HepG2 (cell line): ENCODE data around the gene KDM5B. TPM values are rescaled to one million over a fixed set of nuclear protein-coding genes. Genes with fewer than 3 reads are reported as not detected.
A peak's percentile ranks its signal among the peaks of the same experiment; 100 is the strongest.

Experiments
- CEBPZ ChIP-seq: IDR thresholded peaks from 2 replicates; pipeline ENCODE4 v1.6.1; 2012; ENCODE audit warnings: low read length, improper control_type of control experiment
- CENPT ChIP-seq: sonication (generic); formaldehyde crosslinking; IDR thresholded peaks from 2 replicates; pipeline ENCODE4 v1.8.0; 2022; ENCODE audit warnings: low read depth, mild to moderate bottlenecking, moderate library complexity, missing genetic modification reagents
- HHEX ChIP-seq: IDR thresholded peaks from 2 replicates; pipeline ENCODE4 v1.6.1; 2016; ENCODE audit warnings: control low read depth
- HNF1B ChIP-seq: sonication (generic); formaldehyde crosslinking; IDR thresholded peaks from 2 replicates; pipeline ENCODE4 v1.5.1; 2020; ENCODE audit warnings: mild to moderate bottlenecking, moderate library complexity, missing genetic modification reagents
- KMT2B ChIP-seq: IDR thresholded peaks from 2 replicates; pipeline ENCODE4 v1.6.1; 2016; ENCODE audit warnings: missing genetic modification reagents, missing compliant biosample characterization
- NFE2 ChIP-seq: sonication (generic); formaldehyde crosslinking; IDR thresholded peaks from 2 replicates; pipeline ENCODE4 v1.4.0; 2020; ENCODE audit warnings: missing genetic modification reagents
- NFIC ChIP-seq: IDR thresholded peaks from 2 replicates; pipeline ENCODE4 v1.6.1; 2012; ENCODE audit warnings: mild to moderate bottlenecking, low read length, inconsistent platforms
- TBX2 ChIP-seq: sonication (generic); formaldehyde crosslinking; IDR thresholded peaks from 2 replicates; pipeline ENCODE4 v1.5.0; 2020; ENCODE audit warnings: missing genetic modification reagents, mild to moderate bottlenecking, borderline replicate concordance
- TCF7L2 ChIP-seq: IDR thresholded peaks from 2 replicates; pipeline ENCODE4 v1.6.1; 2011; ENCODE audit warnings: mild to moderate bottlenecking, low read depth, low read length, moderate library complexity
- ZBTB37 ChIP-seq: sonication (generic); formaldehyde crosslinking; IDR thresholded peaks from 2 replicates; pipeline ENCODE4 v1.4.0; 2020; ENCODE audit warnings: mild to moderate bottlenecking, missing genetic modification reagents
- ZBTB4 ChIP-seq: sonication (generic); formaldehyde crosslinking; IDR thresholded peaks from 2 replicates; pipeline ENCODE4 v1.4.0; 2020; ENCODE audit warnings: missing genetic modification reagents, mild to moderate bottlenecking, borderline replicate concordance
- ZFP1 ChIP-seq: IDR thresholded peaks from 2 replicates; pipeline ENCODE4 v1.6.1; 2016
- ZNF350 ChIP-seq: sonication (generic); formaldehyde crosslinking; IDR thresholded peaks from 2 replicates; pipeline ENCODE4 v1.4.0; 2020; ENCODE audit warnings: mild to moderate bottlenecking, low read depth, missing genetic modification reagents, borderline replicate concordance
- ZNF557 ChIP-seq: sonication (generic); formaldehyde crosslinking; IDR thresholded peaks from 2 replicates; pipeline ENCODE4 v1.4.0; 2020; ENCODE audit warnings: missing genetic modification reagents
- ZNF616 ChIP-seq: sonication (generic); formaldehyde crosslinking; IDR thresholded peaks from 2 replicates; pipeline ENCODE4 v1.5.0; 2020; ENCODE audit warnings: low read depth, mild to moderate bottlenecking, missing genetic modification reagents
- ZNF770 ChIP-seq: sonication (generic); formaldehyde crosslinking; IDR thresholded peaks from 2 replicates; pipeline ENCODE4 v1.5.0; 2020; ENCODE audit warnings: mild to moderate bottlenecking, missing genetic modification reagents
- ZNF772 ChIP-seq: sonication (generic); formaldehyde crosslinking; IDR thresholded peaks from 2 replicates; pipeline ENCODE4 v1.5.0; 2020; ENCODE audit warnings: mild to moderate bottlenecking, missing genetic modification reagents
- ZNF878 ChIP-seq: sonication (generic); formaldehyde crosslinking; IDR thresholded peaks from 2 replicates; pipeline ENCODE4 v1.8.1; 2023; ENCODE audit warnings: mild to moderate bottlenecking, missing genetic modification reagents, moderate library complexity
- polyA plus RNA-seq, 8 experiments: library from polyadenylated mRNA; depleted of rRNA in 3 of 8; stranded (reverse) in 7 of 8; unstranded in 1 of 8; fragments of >200 nt; fragmentation: Illumina TruSeq in 4 of 8; extraction: Trizol in 4 of 8; gene quantifications; 2 replicates each; pipeline versions ENCODE4 v1.2.1 to v1.2.3, GENCODE V29; 2011 to 2016; ENCODE audit warnings: low read depth in 4 of 8, missing spikeins in 1 of 8, mixed read lengths in 1 of 8; ENCODE audit not compliant: insufficient read depth in 1 of 8
- total RNA-seq, 5 experiments: library from RNA; depleted of rRNA; stranded (reverse); fragments of >200 nt; fragmentation: Illumina TruSeq; extraction: Trizol; gene quantifications; 2 replicates each; pipeline ENCODE4 v1.2.3, GENCODE V29; 2016; ENCODE audit warnings: low read depth in 1 of 5

KDM5B gene
- total and polyA plus RNA-seq, 2 of the 13 experiments (the other 11 are each of a cell fraction or from before 2014, with no cell fraction given) = 34.2 to 35.4 TPM

- TF ChIP-seq ZNF350 (CRISPR knock-in tag) = no peak
- peak; percentile 87 for TF ChIP-seq ZNF878
- no peak for TF ChIP-seq CEBPZ
- TF ChIP-seq HNF1B (CRISPR knock-in tag) = 0 out of 2 replicates have a peak, but pooled peaks have one; percentile 25
- TF ChIP-seq KMT2B (CRISPR knock-in tag) = peak; percentile 83
- TF ChIP-seq TBX2 = no peak
- TF ChIP-seq HHEX (CRISPR knock-in tag) = no peak
- no peak for TF ChIP-seq ZBTB37 (CRISPR knock-in tag)
- no peak for TF ChIP-seq CENPT (CRISPR knock-in tag)
- peak; percentile 67; the same call in 1 of the 2 replicates for TF ChIP-seq ZNF616 (CRISPR knock-in tag)
- TF ChIP-seq ZFP1 (CRISPR knock-in tag) = 0 out of 2 replicates have a peak, but pooled peaks have one; percentile 22
- TF ChIP-seq ZBTB4 (CRISPR knock-in tag) = no peak
- no peak for TF ChIP-seq NFE2
- TF ChIP-seq TCF7L2 = no peak
- TF ChIP-seq ZNF557 (CRISPR knock-in tag) = peak; percentile 83; the same call in 1 of the 2 replicates
- no peak for TF ChIP-seq NFIC
- peak; percentile 51; the same call in 1 of the 2 replicates for TF ChIP-seq ZNF772 (CRISPR knock-in tag)
- TF ChIP-seq ZNF770 (CRISPR knock-in tag) = no peak
Observed at GRCh38 chr1:202692959-202693555, 115.2 kb downstream of the KDM5B start (continued).
